ENCODE measurements around the gene GATA2. TPM values are rescaled to one million over a fixed set of nuclear protein-coding genes. Genes with fewer than 3 reads are reported as not detected.

The GATA2 gene
- total and polyA plus RNA-seq, 2 experiments from 2014 or later = 0.52 to 0.83 TPM

DNA sequence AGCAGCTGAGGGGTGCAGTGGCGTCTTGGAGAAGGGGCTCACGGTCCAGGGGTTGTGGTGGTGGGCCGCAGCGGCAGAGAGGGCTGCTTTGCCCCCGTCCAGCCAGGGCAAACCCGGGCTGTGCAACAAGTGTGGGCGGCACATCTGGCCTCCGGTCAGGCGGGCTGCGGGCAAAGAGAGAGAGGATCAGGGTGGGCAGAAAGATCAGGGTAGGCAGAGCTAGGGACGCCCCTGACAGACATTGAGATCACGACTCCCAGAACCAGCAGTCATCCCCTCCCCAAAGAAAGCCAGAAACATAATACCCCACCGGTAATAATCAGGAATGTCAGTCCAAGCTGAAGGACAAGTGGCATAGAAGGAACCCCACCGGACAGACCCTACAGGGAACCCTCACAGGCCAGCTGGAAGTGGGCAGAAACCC lies 6.8 kb downstream of the GATA2 start:
- Histone ChIP-seq H3K4me1 (ENCODE audit: insufficient read depth) (peaks cover 65% of the 10 kb centered on the region), H3K27ac (ENCODE audit: low read depth) (no peak overlapping the region), H3F3A (replicated peaks; ENCODE audit: low read depth) (peaks cover 30% of the 10 kb centered on the region), H4K20me1 (replicated peaks; ENCODE audit: insufficient read depth) (peaks cover 8% of the 10 kb centered on the region), H2AFZ (no peak overlapping the region; the same call in 1 of the 2 replicates), H3K9me2 (ENCODE audit: insufficient read depth) (no peaks in the 10 kb centered on the region), H3K4me3 (peak overlapping the region; percentile 72), H3K36me3 (ENCODE audit: insufficient read depth) (no peaks in the 10 kb centered on the region), H3K4me2 (peak overlapping the region; percentile 90), H3K79me2 (replicated peaks; ENCODE audit: insufficient read depth) (no peaks in the 10 kb centered on the region), H3K27me3 (ENCODE audit: insufficient read depth) (peaks cover 100% of the 10 kb centered on the region)
- Mint-ChIP-seq H3K4me3 (peak overlapping the region; percentile 73), H3K4me1 (peaks cover 62% of the 10 kb centered on the region), H3K36me3 (ENCODE audit: low read depth) (no peaks in the 10 kb centered on the region; the same call in 2 of the 3 replicates), H3K27me3 (ENCODE audit: insufficient read depth, low read depth, poor library complexity) (peaks cover 98% of the 10 kb centered on the region), H3K9me3 (no peaks in the 10 kb centered on the region; the same call in 1 of the 3 replicates), H3K27ac (no peak overlapping the region)
- no peak for TF ChIP-seq POLR2AphosphoS5 (IDR thresholded peaks at IDR 0.05; ENCODE audit: low read depth)
- TF ChIP-seq NANOG (IDR thresholded peaks at IDR 0.05; ENCODE audit: borderline replicate concordance) = no peak
- no peak for TF ChIP-seq JUNB (IDR thresholded peaks at IDR 0.05; ENCODE audit: unreplicated experiment)
- TF ChIP-seq, protein P1, sequence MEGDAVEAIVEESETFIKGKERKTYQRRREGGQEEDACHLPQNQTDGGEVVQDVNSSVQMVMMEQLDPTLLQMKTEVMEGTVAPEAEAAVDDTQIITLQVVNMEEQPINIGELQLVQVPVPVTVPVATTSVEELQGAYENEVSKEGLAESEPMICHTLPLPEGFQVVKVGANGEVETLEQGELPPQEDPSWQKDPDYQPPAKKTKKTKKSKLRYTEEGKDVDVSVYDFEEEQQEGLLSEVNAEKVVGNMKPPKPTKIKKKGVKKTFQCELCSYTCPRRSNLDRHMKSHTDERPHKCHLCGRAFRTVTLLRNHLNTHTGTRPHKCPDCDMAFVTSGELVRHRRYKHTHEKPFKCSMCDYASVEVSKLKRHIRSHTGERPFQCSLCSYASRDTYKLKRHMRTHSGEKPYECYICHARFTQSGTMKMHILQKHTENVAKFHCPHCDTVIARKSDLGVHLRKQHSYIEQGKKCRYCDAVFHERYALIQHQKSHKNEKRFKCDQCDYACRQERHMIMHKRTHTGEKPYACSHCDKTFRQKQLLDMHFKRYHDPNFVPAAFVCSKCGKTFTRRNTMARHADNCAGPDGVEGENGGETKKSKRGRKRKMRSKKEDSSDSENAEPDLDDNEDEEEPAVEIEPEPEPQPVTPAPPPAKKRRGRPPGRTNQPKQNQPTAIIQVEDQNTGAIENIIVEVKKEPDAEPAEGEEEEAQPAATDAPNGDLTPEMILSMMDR (conservative IDR thresholded peaks at IDR 0.05; ENCODE audit: low read depth in 2 of 2) = no peak
- TF ChIP-seq, protein P2, sequence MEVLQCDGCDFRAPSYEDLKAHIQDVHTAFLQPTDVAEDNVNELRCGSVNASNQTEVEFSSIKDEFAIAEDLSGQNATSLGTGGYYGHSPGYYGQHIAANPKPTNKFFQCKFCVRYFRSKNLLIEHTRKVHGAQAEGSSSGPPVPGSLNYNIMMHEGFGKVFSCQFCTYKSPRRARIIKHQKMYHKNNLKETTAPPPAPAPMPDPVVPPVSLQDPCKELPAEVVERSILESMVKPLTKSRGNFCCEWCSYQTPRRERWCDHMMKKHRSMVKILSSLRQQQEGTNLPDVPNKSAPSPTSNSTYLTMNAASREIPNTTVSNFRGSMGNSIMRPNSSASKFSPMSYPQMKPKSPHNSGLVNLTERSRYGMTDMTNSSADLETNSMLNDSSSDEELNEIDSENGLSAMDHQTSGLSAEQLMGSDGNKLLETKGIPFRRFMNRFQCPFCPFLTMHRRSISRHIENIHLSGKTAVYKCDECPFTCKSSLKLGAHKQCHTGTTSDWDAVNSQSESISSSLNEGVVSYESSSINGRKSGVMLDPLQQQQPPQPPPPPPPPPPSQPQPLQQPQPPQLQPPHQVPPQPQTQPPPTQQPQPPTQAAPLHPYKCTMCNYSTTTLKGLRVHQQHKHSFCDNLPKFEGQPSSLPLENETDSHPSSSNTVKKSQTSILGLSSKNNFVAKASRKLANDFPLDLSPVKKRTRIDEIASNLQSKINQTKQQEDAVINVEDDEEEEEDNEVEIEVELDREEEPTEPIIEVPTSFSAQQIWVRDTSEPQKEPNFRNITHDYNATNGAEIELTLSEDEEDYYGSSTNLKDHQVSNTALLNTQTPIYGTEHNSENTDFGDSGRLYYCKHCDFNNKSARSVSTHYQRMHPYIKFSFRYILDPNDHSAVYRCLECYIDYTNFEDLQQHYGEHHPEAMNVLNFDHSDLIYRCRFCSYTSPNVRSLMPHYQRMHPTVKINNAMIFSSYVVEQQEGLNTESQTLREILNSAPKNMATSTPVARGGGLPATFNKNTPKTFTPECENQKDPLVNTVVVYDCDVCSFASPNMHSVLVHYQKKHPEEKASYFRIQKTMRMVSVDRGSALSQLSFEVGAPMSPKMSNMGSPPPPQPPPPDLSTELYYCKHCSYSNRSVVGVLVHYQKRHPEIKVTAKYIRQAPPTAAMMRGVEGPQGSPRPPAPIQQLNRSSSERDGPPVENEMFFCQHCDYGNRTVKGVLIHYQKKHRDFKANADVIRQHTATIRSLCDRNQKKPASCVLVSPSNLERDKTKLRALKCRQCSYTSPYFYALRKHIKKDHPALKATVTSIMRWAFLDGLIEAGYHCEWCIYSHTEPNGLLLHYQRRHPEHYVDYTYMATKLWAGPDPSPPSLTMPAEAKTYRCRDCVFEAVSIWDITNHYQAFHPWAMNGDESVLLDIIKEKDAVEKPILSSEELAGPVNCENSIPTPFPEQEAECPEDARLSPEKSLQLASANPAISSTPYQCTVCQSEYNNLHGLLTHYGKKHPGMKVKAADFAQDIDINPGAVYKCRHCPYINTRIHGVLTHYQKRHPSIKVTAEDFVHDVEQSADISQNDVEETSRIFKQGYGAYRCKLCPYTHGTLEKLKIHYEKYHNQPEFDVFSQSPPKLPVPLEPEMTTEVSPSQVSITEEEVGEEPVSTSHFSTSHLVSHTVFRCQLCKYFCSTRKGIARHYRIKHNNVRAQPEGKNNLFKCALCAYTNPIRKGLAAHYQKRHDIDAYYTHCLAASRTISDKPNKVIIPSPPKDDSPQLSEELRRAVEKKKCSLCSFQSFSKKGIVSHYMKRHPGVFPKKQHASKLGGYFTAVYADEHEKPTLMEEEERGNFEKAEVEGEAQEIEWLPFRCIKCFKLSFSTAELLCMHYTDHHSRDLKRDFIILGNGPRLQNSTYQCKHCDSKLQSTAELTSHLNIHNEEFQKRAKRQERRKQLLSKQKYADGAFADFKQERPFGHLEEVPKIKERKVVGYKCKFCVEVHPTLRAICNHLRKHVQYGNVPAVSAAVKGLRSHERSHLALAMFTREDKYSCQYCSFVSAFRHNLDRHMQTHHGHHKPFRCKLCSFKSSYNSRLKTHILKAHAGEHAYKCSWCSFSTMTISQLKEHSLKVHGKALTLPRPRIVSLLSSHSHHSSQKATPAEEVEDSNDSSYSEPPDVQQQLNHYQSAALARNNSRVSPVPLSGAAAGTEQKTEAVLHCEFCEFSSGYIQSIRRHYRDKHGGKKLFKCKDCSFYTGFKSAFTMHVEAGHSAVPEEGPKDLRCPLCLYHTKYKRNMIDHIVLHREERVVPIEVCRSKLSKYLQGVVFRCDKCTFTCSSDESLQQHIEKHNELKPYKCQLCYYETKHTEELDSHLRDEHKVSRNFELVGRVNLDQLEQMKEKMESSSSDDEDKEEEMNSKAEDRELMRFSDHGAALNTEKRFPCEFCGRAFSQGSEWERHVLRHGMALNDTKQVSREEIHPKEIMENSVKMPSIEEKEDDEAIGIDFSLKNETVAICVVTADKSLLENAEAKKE (CRISPR knock-in tag; IDR thresholded peaks at IDR 0.05) = no peak
- TF ChIP-seq EZH2 (IDR thresholded peaks at IDR 0.05; ENCODE audit: low read depth, unreplicated experiment) = no peak
- DNase-seq (ENCODE audit: low spot score) (no peak), ATAC-seq (no peak)

All from GM23338 (cell line).